Measurements from ENCODE around the gene ZNF467. TPM values are rescaled to one million over a fixed set of nuclear protein-coding genes. Genes with fewer than 3 reads are reported as not detected.

Gene ZNF467
- total RNA-seq, 1 experiment from 2014 or later = 18.1 TPM

- H3K27ac ChIP-seq (ENCODE audit: low read length) = no peak overlapping the region
- BruUV-seq (replicated peaks) = no TSS peak
- no peaks in the 10 kb centered on the region for H3K36me3 ChIP-seq (ENCODE audit: control insufficient read depth, insufficient read depth, low read length)
- no peaks in the 10 kb centered on the region for H3K9me3 ChIP-seq (ENCODE audit: control insufficient read depth, insufficient read depth, low read depth, low read length)
- ChIA-PET CTCF (interaction anchor here (0.6 kb wide), 1 partner anchor 62 kb away, joined by 3 read pairs; no protein-coding TSS in a partner anchor), POLR2A (no interaction called here)
- TF ChIP-seq CTCF (IDR thresholded peaks at IDR 0.05) (no peak), TCF7L2 (IDR thresholded peaks at IDR 0.05; ENCODE audit: low read depth, low read length) (no peak), POLR2AphosphoS5 (IDR thresholded peaks at IDR 0.05; ENCODE audit: low read depth, low read length) (no peak), SIN3A (IDR thresholded peaks at IDR 0.05; ENCODE audit: borderline replicate concordance, insufficient read depth, low read depth, low read length) (no peak), REST (IDR thresholded peaks at IDR 0.05; ENCODE audit: insufficient read depth in 1 of 2, low read depth in 2 of 2, low read length in 1 of 2) (no peak)
- no peak for DNase-seq (ENCODE audit: low read depth, low spot score)
- in situ Hi-C loops (cut with HindIII; ENCODE audit: low pct_unique_long_range_greater_than_20kb, low sequenced_read_pairs) = no loop called here
- H3K27me3 ChIP-seq (ENCODE audit: control insufficient read depth, insufficient read depth, low read length) = no peaks in the 10 kb centered on the region
- intact Hi-C loops (cut with micrococcal nuclease; ENCODE audit: unreplicated experiment) = no loop called here
- no peaks in the 10 kb centered on the region for H3K4me1 ChIP-seq (ENCODE audit: control insufficient read depth, insufficient read depth, low read length)
- no peak overlapping the region for H3K4me3 ChIP-seq (ENCODE audit: low read depth in 2 of 2, low read length in 2 of 2)
- ATAC-seq = no peak
Measured at GRCh38 chr7:149723795-149724495, 49.4 kb downstream of the ZNF467 start.

GRCh38 chr7:149723082-149723767 is 50.2 kb downstream of the ZNF467 start:
- ATAC-seq (no peak), DNase-seq (ENCODE audit: low read depth, low spot score) (no peak)
- ChIA-PET CTCF (interaction anchor here (0.6 kb wide), 1 partner anchor 61 kb away, joined by 3 read pairs; no protein-coding TSS in a partner anchor), POLR2A (no interaction called here)
- no peaks in the 10 kb centered on the region for H3K27me3 ChIP-seq (ENCODE audit: control insufficient read depth, insufficient read depth, low read length)
- BruUV-seq (replicated peaks) = no TSS peak
- H3K9me3 ChIP-seq (ENCODE audit: control insufficient read depth, insufficient read depth, low read depth, low read length) = no peaks in the 10 kb centered on the region
- H3K36me3 ChIP-seq (ENCODE audit: control insufficient read depth, insufficient read depth, low read length) = no peaks in the 10 kb centered on the region
- intact Hi-C loops (cut with micrococcal nuclease; ENCODE audit: unreplicated experiment) = no loop called here
- in situ Hi-C loops (cut with HindIII; ENCODE audit: low pct_unique_long_range_greater_than_20kb, low sequenced_read_pairs) = no loop called here
- H3K4me3 ChIP-seq (ENCODE audit: low read depth in 2 of 2, low read length in 2 of 2) = no peak overlapping the region
- no peak overlapping the region for H3K27ac ChIP-seq (ENCODE audit: low read length)
- no peaks in the 10 kb centered on the region for H3K4me1 ChIP-seq (ENCODE audit: control insufficient read depth, insufficient read depth, low read length)
- TF ChIP-seq REST (IDR thresholded peaks at IDR 0.05; ENCODE audit: insufficient read depth in 1 of 2, low read depth in 2 of 2, low read length in 1 of 2) = no peak
- TF ChIP-seq POLR2AphosphoS5 (IDR thresholded peaks at IDR 0.05; ENCODE audit: low read depth, low read length) = no peak
- no peak for TF ChIP-seq SIN3A (IDR thresholded peaks at IDR 0.05; ENCODE audit: borderline replicate concordance, insufficient read depth, low read depth, low read length)
- no peak for TF ChIP-seq TCF7L2 (IDR thresholded peaks at IDR 0.05; ENCODE audit: low read depth, low read length)
- TF ChIP-seq CTCF (IDR thresholded peaks at IDR 0.05) = no peak

Data from Panc1 (cell line).